Ramos (cell line): ENCODE data around the gene EPHB1.

Source experiments
- in situ Hi-C: fragments of 300-500 bp; cut with MboI; formaldehyde crosslinking; loops from one replicate; pipeline ENCODE4 v1.14.3; 2022; ENCODE audit warnings: low sequenced_read_pairs; ENCODE audit not compliant: unreplicated experiment

The EPHB1 gene

GRCh38 chr3:134901461-134901860, 106.4 kb downstream of the EPHB1 start:
- in situ Hi-C loops: no loop called here

GRCh38 chr3:134903837-134904236, 108.8 kb downstream of the EPHB1 start:
- in situ Hi-C loops: no loop called here

GRCh38 chr3:134904241-134904771, 109.2 kb downstream of the EPHB1 start:
- in situ Hi-C loops: no loop called here

GRCh38 chr3:134904776-134905646, 110.0 kb downstream of the EPHB1 start:
- in situ Hi-C loops: no loop called here

GRCh38 chr3:134905647-134905935, 110.5 kb downstream of the EPHB1 start:
- in situ Hi-C loops: no loop called here

- in situ Hi-C loops: no loop called here
Measured at GRCh38 chr3:134908271-134908670, 113.2 kb downstream of the EPHB1 start.

- in situ Hi-C loops: no loop called here
Measured at GRCh38 chr3:134910026-134910425, 115.0 kb downstream of the EPHB1 start.

GRCh38 chr3:134911586-134912548, 116.8 kb downstream of the EPHB1 start:
- in situ Hi-C loops: no loop called here

GRCh38 chr3:134916276-134916961, 121.4 kb downstream of the EPHB1 start:
- in situ Hi-C loops: no loop called here

- in situ Hi-C loops: no loop called here
Measured at GRCh38 chr3:134917631-134918030, 122.6 kb downstream of the EPHB1 start.

- in situ Hi-C loops: no loop called here
Measured at GRCh38 chr3:134918441-134918840, 123.4 kb downstream of the EPHB1 start.

GRCh38 chr3:134922101-134922500, 127.0 kb downstream of the EPHB1 start:
- in situ Hi-C loops: no loop called here

GRCh38 chr3:134922866-134923265, 127.8 kb downstream of the EPHB1 start:
- in situ Hi-C loops: no loop called here

- in situ Hi-C loops: no loop called here
Measured at GRCh38 chr3:134923286-134923685, 128.2 kb downstream of the EPHB1 start.

- in situ Hi-C loops: no loop called here
Measured at GRCh38 chr3:134927599-134927998, 132.5 kb downstream of the EPHB1 start.

GRCh38 chr3:134928392-134928791, 133.3 kb downstream of the EPHB1 start:
- in situ Hi-C loops: no loop called here

- in situ Hi-C loops: no loop called here
Measured at GRCh38 chr3:134928819-134929218, 133.8 kb downstream of the EPHB1 start.

GRCh38 chr3:134929976-134930375, 134.9 kb downstream of the EPHB1 start:
- in situ Hi-C loops: no loop called here

GRCh38 chr3:134931045-134931785, 136.2 kb downstream of the EPHB1 start:
- in situ Hi-C loops: no loop called here

GRCh38 chr3:134932035-134932434, 137.0 kb downstream of the EPHB1 start:
- in situ Hi-C loops: no loop called here
